ENCODE measurements around the gene STXBP5L.

The STXBP5L gene

DNA sequence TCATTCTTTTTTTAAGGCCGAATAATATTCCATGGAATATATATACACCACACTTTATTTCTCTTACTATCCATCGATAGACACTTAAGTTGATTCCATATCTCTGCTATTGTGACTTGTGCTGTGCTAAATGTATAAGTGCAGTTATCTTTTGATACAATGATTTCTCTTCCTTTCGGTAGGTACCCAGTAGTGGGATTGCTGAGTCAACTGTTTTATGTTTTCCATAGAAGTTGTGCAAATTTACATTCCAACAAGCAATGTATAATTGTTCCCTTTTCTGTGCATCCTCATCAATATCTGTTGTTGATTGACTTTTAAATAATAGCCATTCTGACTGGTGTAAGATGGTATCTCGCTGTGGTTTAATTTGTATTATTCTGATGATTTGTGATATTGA lies 81.0 kb downstream of the STXBP5L start:
- H3K27me3 ChIP-seq (ENCODE audit: insufficient read depth, low read depth), result no peaks in the 10 kb centered on the region
- no peak overlapping the region for H3K27ac ChIP-seq
- H4K20me1 ChIP-seq (ENCODE audit: insufficient read depth), result no peaks in the 10 kb centered on the region
- no peak overlapping the region for H3K4me2 ChIP-seq
- H3K4me3 ChIP-seq (IDR thresholded peaks at IDR 0.05; ENCODE audit: insufficient read depth, low read depth, low read length), result no peak overlapping the region
- no peak overlapping the region for H3K9ac ChIP-seq
- TF ChIP-seq, protein P1, sequence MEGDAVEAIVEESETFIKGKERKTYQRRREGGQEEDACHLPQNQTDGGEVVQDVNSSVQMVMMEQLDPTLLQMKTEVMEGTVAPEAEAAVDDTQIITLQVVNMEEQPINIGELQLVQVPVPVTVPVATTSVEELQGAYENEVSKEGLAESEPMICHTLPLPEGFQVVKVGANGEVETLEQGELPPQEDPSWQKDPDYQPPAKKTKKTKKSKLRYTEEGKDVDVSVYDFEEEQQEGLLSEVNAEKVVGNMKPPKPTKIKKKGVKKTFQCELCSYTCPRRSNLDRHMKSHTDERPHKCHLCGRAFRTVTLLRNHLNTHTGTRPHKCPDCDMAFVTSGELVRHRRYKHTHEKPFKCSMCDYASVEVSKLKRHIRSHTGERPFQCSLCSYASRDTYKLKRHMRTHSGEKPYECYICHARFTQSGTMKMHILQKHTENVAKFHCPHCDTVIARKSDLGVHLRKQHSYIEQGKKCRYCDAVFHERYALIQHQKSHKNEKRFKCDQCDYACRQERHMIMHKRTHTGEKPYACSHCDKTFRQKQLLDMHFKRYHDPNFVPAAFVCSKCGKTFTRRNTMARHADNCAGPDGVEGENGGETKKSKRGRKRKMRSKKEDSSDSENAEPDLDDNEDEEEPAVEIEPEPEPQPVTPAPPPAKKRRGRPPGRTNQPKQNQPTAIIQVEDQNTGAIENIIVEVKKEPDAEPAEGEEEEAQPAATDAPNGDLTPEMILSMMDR (conservative IDR thresholded peaks at IDR 0.05; ENCODE audit: low read depth, low read length), result no peak
- no peak overlapping the region for H2AFZ ChIP-seq (ENCODE audit: low read depth)
- no peaks in the 10 kb centered on the region for H3K4me1 ChIP-seq (ENCODE audit: low read depth, poor library complexity, severe bottlenecking)
- no peaks in the 10 kb centered on the region for H3K79me2 ChIP-seq (ENCODE audit: insufficient read depth, low read depth)
- H3K36me3 ChIP-seq (ENCODE audit: insufficient read depth), result no peaks in the 10 kb centered on the region

DNA sequence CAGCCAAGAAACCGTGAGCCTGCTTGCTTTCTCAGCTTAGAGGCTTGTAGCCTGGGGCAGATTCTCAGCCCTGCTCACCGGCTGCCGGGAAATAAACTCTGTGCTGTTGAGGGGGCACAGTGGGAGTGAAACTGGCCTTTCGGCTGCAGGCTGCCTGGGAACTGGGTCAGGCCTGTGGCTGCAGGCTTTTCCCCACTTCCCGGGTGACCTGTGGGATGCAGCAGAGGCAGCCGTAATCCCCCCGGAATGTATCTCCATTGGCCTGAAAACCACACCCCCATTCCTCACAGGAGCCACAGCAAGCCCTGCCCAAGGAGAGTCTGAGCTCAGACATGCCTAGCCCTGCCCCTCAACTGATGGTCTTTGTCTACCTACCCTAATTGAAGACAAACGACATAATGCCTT lies 110.9 kb downstream of the STXBP5L start:
- no peak overlapping the region for H3K27ac ChIP-seq
- no peak overlapping the region for H3K9ac ChIP-seq
- H4K20me1 ChIP-seq (ENCODE audit: insufficient read depth), result no peaks in the 10 kb centered on the region
- H3K4me3 ChIP-seq (IDR thresholded peaks at IDR 0.05; ENCODE audit: insufficient read depth, low read depth, low read length), result no peak overlapping the region
- TF ChIP-seq, protein P1 (conservative IDR thresholded peaks at IDR 0.05; ENCODE audit: low read depth, low read length), result no peak
- no peaks in the 10 kb centered on the region for H3K4me1 ChIP-seq (ENCODE audit: low read depth, poor library complexity, severe bottlenecking)
- H3K4me2 ChIP-seq, result no peak overlapping the region
- no peaks in the 10 kb centered on the region for H3K79me2 ChIP-seq (ENCODE audit: insufficient read depth, low read depth)
- no peaks in the 10 kb centered on the region for H3K27me3 ChIP-seq (ENCODE audit: insufficient read depth, low read depth)
- no peak overlapping the region for H2AFZ ChIP-seq (ENCODE audit: low read depth)
- no peaks in the 10 kb centered on the region for H3K36me3 ChIP-seq (ENCODE audit: insufficient read depth)

DNA sequence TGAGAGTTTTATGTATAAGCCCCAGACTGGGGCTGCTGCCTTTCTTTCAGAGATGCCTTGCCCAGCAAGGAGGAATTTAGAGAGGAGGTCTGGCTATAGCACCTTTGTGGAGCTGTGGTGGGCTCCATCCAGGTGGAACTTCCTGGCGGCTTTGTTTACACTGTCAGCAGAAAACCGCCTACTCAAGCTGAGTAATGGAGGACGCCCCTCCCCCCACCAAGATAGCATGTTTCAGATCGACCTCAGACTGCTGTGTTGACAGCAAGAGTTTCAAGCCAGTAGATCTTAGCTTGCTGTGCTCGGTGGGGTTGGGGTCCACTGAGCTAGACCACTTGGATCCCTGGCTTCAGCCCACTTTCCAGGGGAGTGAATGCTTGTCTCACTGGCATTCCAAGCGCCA lies 155.6 kb downstream of the STXBP5L start:
- no peak overlapping the region for H2AFZ ChIP-seq (ENCODE audit: low read depth)
- H3K27me3 ChIP-seq (ENCODE audit: insufficient read depth, low read depth), result no peaks in the 10 kb centered on the region
- no peak overlapping the region for H3K4me2 ChIP-seq
- no peak overlapping the region for H3K4me3 ChIP-seq (IDR thresholded peaks at IDR 0.05; ENCODE audit: insufficient read depth, low read depth, low read length)
- H3K36me3 ChIP-seq (ENCODE audit: insufficient read depth), result no peaks in the 10 kb centered on the region
- no peak overlapping the region for H3K27ac ChIP-seq
- no peak overlapping the region for H3K9ac ChIP-seq
- no peaks in the 10 kb centered on the region for H3K79me2 ChIP-seq (ENCODE audit: insufficient read depth, low read depth)
- no peaks in the 10 kb centered on the region for H3K4me1 ChIP-seq (ENCODE audit: low read depth, poor library complexity, severe bottlenecking)
- TF ChIP-seq, protein P1 (conservative IDR thresholded peaks at IDR 0.05; ENCODE audit: low read depth, low read length), result no peak
- no peaks in the 10 kb centered on the region for H4K20me1 ChIP-seq (ENCODE audit: insufficient read depth)

DNA sequence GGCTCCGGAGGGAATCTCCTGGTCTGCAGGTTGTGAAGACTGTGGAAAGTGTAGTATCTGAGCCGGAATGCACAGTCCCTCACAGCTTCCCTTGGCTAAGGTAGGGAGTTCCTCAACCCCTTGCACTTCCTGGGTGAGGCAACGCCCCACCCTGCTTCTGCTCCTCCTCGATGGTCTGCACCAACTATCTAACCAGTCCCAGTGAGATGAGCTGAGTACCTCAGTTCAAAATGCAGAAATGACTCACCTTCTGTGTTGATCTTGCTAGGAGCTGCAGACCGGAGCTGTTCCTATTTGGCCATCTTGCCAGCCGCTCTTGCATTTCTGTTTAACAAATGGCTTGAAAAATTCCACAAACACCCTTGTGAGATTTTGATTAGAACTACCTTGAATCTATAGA lies 156.1 kb downstream of the STXBP5L start:
- TF ChIP-seq, protein P1 (conservative IDR thresholded peaks at IDR 0.05; ENCODE audit: low read depth, low read length), result no peak

More for the DNA sequence above, 156.1 kb downstream of the STXBP5L start:
- Histone ChIP-seq H3K4me2 (no peak overlapping the region), H4K20me1 (ENCODE audit: insufficient read depth) (no peaks in the 10 kb centered on the region), H2AFZ (ENCODE audit: low read depth) (no peak overlapping the region), H3K79me2 (ENCODE audit: insufficient read depth, low read depth) (no peaks in the 10 kb centered on the region), H3K27me3 (ENCODE audit: insufficient read depth, low read depth) (no peaks in the 10 kb centered on the region), H3K9ac (no peak overlapping the region), H3K27ac (no peak overlapping the region), H3K4me1 (ENCODE audit: low read depth, poor library complexity, severe bottlenecking) (no peaks in the 10 kb centered on the region), H3K36me3 (ENCODE audit: insufficient read depth) (no peaks in the 10 kb centered on the region), H3K4me3 (IDR thresholded peaks at IDR 0.05; ENCODE audit: insufficient read depth, low read depth, low read length) (no peak overlapping the region)

All from KMS-11 (cell line).